Heart left ventricle (tissue), 13 donors: ENCODE results near the gene RAX2.

Experiments used
- POLR2A ChIP-seq, 2 donors: fragments of 450-650 bp; IDR thresholded peaks; one replicate each; pipeline ENCODE4 v1.6.1; 2017; ENCODE audit warnings: antibody characterized with exemption in 2 of 2, mild to moderate bottlenecking in 2 of 2, moderate library complexity in 2 of 2
- TF ChIP-seq, protein P1 (sequence below), 12 donors: fragments of 200-600 bp; sonication (generic) in 4 of 12; IDR thresholded peaks; one replicate each; pipeline versions ENCODE4 v1.5.0 to v1.8.0; 2018 to 2022; ENCODE audit warnings: antibody characterized with exemption in 12 of 12, mild to moderate bottlenecking in 5 of 12
- donor health status: ischemic (EF 13 %, LVEDD 7.1; RV severe dilation, severe dysfunction).
- donor health status: DM: no; HTN: yes; CAD: no.
- donor health status: DM: no; HTN: no; CAD: no.
- donor health status: ischemic (EF 25% LVEDD 6.9; RV normal size, moderate dysfunction).
- donor health status: ischemic (EF 25% LVEDD 5.7; RV mildly dilated, moderate dysfunction).
- donor health status: ischemic (EF 35%, LVEDD 5.7; RV mildly dilated, moderate dysfunction).
- donor health status: nonischemic (EF 11% LVEDD 7.7; RV severe dilation, severe dysfunction).
- donor health status: DM: yes; HTN: yes; CAD: no.
- donor health status: PGD.
- donor health status: ischemic (EF 29% LVEDD 5.4; RV normal size, mild dysfunction).
- donor health status: nonischemic (EF 23%, LVEDD 6.1; RV moderate dilation, normal function).

DNA sequence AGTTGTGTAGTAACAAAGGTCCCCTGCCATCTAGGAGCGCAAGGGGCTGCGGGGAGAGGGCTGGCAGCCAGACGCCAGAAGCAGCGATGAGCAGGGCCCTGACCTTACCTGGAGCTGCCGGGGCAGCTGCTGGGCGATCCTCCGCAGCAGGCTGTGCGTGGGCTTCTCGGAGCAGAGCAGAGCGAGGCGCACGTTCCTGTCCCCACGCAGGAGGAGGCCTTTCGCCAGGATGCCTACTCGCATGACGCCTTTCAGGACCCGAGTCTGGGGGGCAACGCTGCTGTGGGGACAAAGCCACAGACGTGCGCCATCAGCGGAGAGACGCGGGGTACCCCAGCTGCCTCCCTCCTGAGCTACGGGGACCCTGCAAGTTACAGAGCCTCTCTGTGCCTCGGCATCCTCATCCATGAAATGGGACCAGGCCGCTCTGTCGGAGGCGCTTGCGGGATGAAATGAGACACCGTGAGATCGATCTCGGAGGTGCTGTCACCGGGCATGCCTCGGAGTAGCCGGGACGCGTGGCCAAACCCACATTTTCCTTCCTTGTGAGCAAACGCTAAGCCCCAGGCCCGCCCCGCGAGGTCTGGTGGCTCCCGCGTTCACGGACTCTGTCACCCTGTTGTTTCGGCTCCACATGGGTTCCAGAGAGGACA, 44.7 kb upstream of the RAX2 start:
- TF ChIP-seq, protein P1, sequence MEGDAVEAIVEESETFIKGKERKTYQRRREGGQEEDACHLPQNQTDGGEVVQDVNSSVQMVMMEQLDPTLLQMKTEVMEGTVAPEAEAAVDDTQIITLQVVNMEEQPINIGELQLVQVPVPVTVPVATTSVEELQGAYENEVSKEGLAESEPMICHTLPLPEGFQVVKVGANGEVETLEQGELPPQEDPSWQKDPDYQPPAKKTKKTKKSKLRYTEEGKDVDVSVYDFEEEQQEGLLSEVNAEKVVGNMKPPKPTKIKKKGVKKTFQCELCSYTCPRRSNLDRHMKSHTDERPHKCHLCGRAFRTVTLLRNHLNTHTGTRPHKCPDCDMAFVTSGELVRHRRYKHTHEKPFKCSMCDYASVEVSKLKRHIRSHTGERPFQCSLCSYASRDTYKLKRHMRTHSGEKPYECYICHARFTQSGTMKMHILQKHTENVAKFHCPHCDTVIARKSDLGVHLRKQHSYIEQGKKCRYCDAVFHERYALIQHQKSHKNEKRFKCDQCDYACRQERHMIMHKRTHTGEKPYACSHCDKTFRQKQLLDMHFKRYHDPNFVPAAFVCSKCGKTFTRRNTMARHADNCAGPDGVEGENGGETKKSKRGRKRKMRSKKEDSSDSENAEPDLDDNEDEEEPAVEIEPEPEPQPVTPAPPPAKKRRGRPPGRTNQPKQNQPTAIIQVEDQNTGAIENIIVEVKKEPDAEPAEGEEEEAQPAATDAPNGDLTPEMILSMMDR (IDR thresholded peaks at IDR 0.05) = no peak
- no peak for TF ChIP-seq POLR2A (IDR thresholded peaks at IDR 0.05)
